GM13976 (cell line): ENCODE data around the gene GOSR2.

Experiments
- DNase-seq: peaks from one replicate; pipeline ENCODE4 v3.0.0; 2012; ENCODE audit warnings: low spot score
- in situ Hi-C: fragments of 300-500 bp; cut with MboI; formaldehyde crosslinking; loops from one replicate; pipeline ENCODE4 v1.12.0; 2022; ENCODE audit warnings: low sequenced_read_pairs, mixed read lengths, inconsistent platforms; ENCODE audit not compliant: unreplicated experiment
- TF ChIP-seq, protein P1 (sequence below): IDR thresholded peaks from 2 replicates; pipeline ENCODE4 v1.5.1; 2012; ENCODE audit warnings: borderline replicate concordance, mild to moderate bottlenecking; ENCODE audit not compliant: insufficient read depth; ENCODE audit errors: extremely low read depth, missing control alignments, control extremely low read depth

The GOSR2 gene

DNA sequence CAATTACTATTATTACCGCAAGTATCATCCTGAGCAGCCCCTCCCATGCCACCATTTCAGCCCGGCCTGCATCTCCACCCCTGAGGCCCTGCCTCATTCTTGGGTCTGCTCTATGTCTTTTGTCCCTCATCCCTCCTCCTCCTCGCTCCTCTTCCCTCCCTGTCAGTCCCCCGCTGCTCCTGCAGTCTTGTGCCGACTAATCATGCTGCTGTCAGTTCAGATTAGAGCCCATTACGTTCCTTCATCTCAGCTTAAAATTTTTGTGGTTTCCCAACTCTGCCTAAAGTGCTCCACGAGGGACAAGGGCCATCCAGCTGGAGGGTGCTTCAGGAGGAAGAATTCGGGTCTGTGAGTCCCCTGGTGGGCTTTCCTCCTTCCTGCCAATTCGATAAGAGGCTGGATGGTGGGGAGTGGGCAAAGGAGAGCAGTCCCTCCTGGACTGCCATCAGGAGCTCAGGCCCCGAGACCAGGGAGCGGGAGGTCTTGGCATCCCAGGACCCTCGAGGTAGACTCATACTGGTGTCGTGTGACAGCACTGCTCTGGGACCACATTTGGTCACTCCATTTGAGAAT is 32.9 kb upstream of the GOSR2 start:
- DNase-seq = no peak
- in situ Hi-C loops = loop anchor here (25.0 kb wide), 1 partner anchor 103 kb away; no protein-coding TSS in a partner anchor
- TF ChIP-seq, protein P1, sequence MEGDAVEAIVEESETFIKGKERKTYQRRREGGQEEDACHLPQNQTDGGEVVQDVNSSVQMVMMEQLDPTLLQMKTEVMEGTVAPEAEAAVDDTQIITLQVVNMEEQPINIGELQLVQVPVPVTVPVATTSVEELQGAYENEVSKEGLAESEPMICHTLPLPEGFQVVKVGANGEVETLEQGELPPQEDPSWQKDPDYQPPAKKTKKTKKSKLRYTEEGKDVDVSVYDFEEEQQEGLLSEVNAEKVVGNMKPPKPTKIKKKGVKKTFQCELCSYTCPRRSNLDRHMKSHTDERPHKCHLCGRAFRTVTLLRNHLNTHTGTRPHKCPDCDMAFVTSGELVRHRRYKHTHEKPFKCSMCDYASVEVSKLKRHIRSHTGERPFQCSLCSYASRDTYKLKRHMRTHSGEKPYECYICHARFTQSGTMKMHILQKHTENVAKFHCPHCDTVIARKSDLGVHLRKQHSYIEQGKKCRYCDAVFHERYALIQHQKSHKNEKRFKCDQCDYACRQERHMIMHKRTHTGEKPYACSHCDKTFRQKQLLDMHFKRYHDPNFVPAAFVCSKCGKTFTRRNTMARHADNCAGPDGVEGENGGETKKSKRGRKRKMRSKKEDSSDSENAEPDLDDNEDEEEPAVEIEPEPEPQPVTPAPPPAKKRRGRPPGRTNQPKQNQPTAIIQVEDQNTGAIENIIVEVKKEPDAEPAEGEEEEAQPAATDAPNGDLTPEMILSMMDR = no peak

DNA sequence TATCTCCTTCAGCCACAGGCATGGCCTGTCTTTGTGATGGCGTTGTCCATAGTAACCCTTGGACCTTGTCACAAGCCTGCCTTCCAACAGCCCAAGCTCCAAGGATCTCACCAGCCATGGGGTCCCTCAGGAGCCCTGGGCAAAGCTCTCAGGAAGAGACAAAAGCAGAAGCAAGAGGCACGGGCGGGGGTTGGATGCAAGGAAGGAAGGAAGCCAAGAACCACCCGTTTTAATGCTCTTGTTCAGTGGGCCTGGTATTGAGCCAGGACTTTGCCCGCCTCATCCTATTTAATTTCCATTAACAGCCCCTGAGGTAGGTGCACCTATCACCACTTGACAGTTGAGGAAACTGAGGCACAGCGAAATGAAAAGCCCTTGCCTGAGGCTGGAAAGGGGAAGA is 32.3 kb upstream of the GOSR2 start:
- in situ Hi-C loops = loop anchor here (25.0 kb wide), 1 partner anchor 103 kb away; no protein-coding TSS in a partner anchor
- no peak for DNase-seq
- TF ChIP-seq, protein P1 = no peak

DNA sequence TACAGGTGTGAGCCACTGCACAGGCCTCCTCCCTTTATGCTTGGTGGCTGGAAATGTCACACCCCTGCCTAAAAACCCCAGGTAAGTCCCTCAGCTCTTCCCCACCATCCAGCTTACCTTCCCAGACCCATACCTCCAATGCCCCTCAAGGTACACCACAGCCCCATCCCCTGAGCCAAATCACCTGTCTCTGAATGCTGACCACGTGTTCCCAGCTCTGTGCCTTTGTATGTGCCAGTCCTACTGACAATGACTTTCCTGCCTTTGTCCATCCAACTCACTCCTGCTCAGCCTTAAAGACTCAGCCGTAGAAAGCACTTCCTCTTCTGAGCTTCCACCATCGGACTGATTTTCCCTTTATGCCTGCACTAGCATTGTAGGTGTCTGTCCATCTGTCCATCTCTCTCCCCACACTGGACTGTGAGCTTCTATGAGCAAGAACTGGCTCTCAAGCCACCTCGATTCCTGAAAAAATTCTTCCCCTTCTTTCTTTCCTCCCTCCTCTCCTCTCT is 30.7 kb upstream of the GOSR2 start:
- TF ChIP-seq, protein P1 = no peak
- in situ Hi-C loops = loop anchor here (25.0 kb wide), 1 partner anchor 105 kb away; no protein-coding TSS in a partner anchor
- no peak for DNase-seq

DNA sequence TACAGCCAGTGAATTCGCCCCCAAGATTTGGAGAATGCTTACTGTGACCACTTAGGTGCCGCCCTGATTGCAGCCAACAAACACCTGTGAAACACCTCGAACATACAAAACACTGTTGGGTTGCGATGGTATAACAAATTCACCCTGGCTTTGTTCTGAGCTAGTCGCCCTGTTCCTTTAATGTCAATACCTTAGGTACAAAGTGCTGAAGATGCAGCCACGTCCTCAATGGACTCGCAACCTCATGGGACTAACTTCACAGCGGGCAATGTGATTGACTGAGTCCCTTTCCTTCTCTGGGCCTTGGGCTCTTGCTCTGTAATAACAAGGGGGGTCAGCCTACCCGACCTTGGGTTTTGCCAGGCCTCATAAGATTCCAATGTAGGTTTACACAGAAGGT is 28.9 kb upstream of the GOSR2 start:
- DNase-seq = no peak
- TF ChIP-seq, protein P1 = no peak
- in situ Hi-C loops = loop anchor here (25.0 kb wide), 1 partner anchor 107 kb away; no protein-coding TSS in a partner anchor

DNA sequence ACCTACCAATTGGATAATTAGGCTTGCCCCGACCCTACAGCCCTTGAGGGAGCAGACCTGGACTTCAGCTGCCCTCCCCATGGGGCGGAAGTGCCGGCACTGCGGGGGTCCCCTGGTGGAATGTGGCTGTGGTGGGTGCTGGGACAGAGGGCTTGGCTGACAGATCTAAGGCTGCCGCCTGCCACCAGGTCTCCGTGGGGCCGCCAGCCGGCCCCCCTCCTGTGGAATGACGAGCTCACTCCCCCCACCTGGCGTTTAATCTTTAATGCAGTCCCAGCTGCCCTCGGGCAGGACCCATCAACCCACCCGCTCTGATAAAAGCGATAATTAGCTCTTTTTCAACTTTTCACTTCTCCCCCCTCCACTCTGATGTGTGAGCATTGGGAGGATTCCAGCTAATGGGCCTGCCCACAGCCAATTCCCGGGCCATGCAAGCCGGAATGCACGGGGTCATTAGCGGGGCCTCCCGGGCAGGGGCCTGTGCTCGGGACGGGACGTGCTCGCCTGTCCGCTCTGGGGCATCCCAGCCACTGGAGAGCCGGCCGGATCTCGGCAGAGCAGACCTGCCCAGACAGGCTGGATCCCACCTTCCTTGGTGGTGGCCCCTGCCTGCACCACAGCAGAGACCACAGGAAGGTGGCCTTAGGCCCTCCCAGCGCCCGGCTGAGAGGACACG is 28.3 kb upstream of the GOSR2 start:
- in situ Hi-C loops = loop anchor here (25.0 kb wide), 1 partner anchor 107 kb away; no protein-coding TSS in a partner anchor
- TF ChIP-seq, protein P1 = no peak
- DNase-seq = no peak

DNA sequence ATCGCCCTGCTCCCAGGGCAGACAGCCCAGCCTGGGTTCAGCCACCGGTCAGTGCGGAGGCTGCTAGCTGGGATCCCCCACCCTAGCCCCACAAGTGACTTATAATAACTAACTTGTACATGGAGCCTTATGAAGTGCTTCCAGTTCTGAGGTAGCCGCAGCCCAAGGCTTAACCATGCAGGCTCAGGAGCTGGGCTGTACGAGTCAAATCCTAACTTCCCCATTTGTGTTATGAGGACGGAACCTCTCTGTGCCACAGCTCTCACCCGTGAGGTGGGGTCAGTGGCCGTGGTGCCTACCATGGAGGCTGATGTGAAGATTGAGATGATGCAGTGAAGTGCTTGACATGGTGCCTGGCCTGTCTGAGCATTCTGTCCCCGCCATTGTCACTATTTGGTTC is 27.8 kb upstream of the GOSR2 start:
- in situ Hi-C loops = loop anchor here (25.0 kb wide), 1 partner anchor 108 kb away; no protein-coding TSS in a partner anchor
- DNase-seq = no peak

More for the DNA sequence above, 27.8 kb upstream of the GOSR2 start:
- TF ChIP-seq, protein P1 = no peak
